H1 (cell line): ENCODE measurements around the gene CAMK1G. TPM values are rescaled to one million over a fixed set of nuclear protein-coding genes. Genes with fewer than 3 reads are reported as not detected.

Source experiments
- ASH2L ChIP-seq: fragments of 200-600, 300-600 bp; sonication (generic); IDR thresholded peaks from one replicate; pipeline ENCODE4 v1.7.1; 2017; ENCODE audit warnings: low read length
- CBX5 ChIP-seq: fragments of 300-800, 300-1000 bp; sonication (generic); IDR thresholded peaks from 2 replicates; pipeline ENCODE4 v1.7.1; 2016; ENCODE audit warnings: antibody characterized with exemption, low read length, low read depth
- HDAC6 ChIP-seq: IDR thresholded peaks from one replicate; pipeline ENCODE4 v1.7.1; 2012; ENCODE audit warnings: low read depth, mild to moderate bottlenecking, inconsistent platforms, low read length, moderate library complexity
- YY1 ChIP-seq: IDR thresholded peaks from 2 replicates; pipeline ENCODE4 v1.6.1; 2011; ENCODE audit warnings: low read depth, mild to moderate bottlenecking, low read length
- ZNF274 ChIP-seq: IDR thresholded peaks from 2 replicates; pipeline ENCODE4 v1.7.0; 2012; ENCODE audit warnings: low read length, borderline replicate concordance; ENCODE audit errors: extremely low read depth
- polyA plus RNA-seq, 7 experiments: library from polyadenylated mRNA; depleted of rRNA in 3 of 7; stranded (reverse) in 5 of 7; unstranded in 2 of 7; fragments of >200 nt in 5 of 7; fragments of 200-250 nt in 2 of 7; gene quantifications; 1 replicate in 5 of 7; 2 replicates in 1 of 7; 4 replicates in 1 of 7; pipeline versions ENCODE4 v1.2.1 to v1.2.3, GENCODE V29; 2011 to 2013; ENCODE audit warnings: missing spikeins in 2 of 7, mixed read lengths in 2 of 7
- total RNA-seq: library from RNA; stranded (reverse); fragmentation: NEBNext Ultra II Directional; extraction: Animal tissue kit (Norgen Biotek cat#: 25700); gene quantifications from 2 replicates; pipeline ENCODE4 v1.2.1, GENCODE V29; 2021
- TF ChIP-seq, protein P1 (sequence below): IDR thresholded peaks from 2 replicates; pipeline ENCODE4 v1.6.1; 2011; ENCODE audit warnings: low read length, improper control_type of control experiment
- TF ChIP-seq, protein P2 (sequence below), 3 experiments: IDR thresholded peaks; 1 replicate in 2 of 3; 2 replicates in 1 of 3; pipeline versions ENCODE4 v1.5.1 to v1.6.1; 2011; ENCODE audit warnings: low read length in 3 of 3, mild to moderate bottlenecking in 3 of 3, inconsistent platforms in 2 of 3, low read depth in 1 of 3, moderate library complexity in 1 of 3; ENCODE audit not compliant: insufficient read depth in 1 of 3; ENCODE audit errors: control extremely low read depth in 1 of 3

The CAMK1G gene
- total and polyA plus RNA-seq, 2 of the 8 experiments (the other 6 are each of a cell fraction or from before 2014, with no cell fraction given): 1.00 to 1.0 TPM

DNA sequence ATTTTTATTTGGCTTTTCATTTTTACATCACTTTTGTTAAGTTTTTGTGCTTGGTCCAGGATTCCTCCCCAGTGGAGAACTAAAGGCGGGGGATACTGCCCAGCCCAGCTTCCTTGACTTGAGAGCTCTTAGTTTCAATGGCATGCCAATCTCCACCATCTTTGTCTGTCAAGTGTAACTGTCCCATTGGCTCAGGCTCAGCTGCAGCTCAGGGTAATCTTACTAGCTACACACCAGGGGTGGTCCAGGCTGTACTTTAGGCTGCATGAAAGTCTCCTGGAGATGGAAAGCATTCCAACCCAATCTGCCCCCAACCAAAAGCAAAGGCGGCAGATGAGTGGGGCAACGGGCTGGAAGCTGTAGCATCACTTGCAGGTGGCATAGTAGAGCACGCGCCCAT is 31.4 kb downstream of the CAMK1G start (continued):
- TF ChIP-seq, protein P1, sequence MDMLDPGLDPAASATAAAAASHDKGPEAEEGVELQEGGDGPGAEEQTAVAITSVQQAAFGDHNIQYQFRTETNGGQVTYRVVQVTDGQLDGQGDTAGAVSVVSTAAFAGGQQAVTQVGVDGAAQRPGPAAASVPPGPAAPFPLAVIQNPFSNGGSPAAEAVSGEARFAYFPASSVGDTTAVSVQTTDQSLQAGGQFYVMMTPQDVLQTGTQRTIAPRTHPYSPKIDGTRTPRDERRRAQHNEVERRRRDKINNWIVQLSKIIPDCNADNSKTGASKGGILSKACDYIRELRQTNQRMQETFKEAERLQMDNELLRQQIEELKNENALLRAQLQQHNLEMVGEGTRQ: no peak
- no peak for TF ChIP-seq ZNF274
- TF ChIP-seq YY1: no peak
- TF ChIP-seq HDAC6: no peak
- TF ChIP-seq CBX5: no peak
- TF ChIP-seq ASH2L: no peak
- TF ChIP-seq, protein P2, sequence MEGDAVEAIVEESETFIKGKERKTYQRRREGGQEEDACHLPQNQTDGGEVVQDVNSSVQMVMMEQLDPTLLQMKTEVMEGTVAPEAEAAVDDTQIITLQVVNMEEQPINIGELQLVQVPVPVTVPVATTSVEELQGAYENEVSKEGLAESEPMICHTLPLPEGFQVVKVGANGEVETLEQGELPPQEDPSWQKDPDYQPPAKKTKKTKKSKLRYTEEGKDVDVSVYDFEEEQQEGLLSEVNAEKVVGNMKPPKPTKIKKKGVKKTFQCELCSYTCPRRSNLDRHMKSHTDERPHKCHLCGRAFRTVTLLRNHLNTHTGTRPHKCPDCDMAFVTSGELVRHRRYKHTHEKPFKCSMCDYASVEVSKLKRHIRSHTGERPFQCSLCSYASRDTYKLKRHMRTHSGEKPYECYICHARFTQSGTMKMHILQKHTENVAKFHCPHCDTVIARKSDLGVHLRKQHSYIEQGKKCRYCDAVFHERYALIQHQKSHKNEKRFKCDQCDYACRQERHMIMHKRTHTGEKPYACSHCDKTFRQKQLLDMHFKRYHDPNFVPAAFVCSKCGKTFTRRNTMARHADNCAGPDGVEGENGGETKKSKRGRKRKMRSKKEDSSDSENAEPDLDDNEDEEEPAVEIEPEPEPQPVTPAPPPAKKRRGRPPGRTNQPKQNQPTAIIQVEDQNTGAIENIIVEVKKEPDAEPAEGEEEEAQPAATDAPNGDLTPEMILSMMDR (IDR thresholded peaks at IDR 0.05; ENCODE audit: control extremely low read depth in 1 of 3, insufficient read depth in 1 of 3, low read depth in 1 of 3, low read length in 3 of 3): no peak
